K562 (cell line): ENCODE data around the gene CIART. TPM values are rescaled to one million over a fixed set of nuclear protein-coding genes. Genes with fewer than 3 reads are reported as not detected.
A peak's percentile ranks its signal among the peaks of the same experiment; 100 is the strongest.

Experiments used
- ATAC-seq: fragments of 200-7000 bp; cut with Tn5 transposase; 3 replicates; pipeline ENCODE4 v1.9.1; 2020; ENCODE audit warnings: moderate library complexity
- BruUV-seq: library from RNA; stranded (reverse); fragments of 400-500 nt; replicated peaks from 2 replicates; lab custom pipeline; 2021; lab: Mats Ljungman, UMichigan
- CTCF ChIA-PET: fragments of 300-600 bp; formaldehyde crosslinking; extraction: SDS; loops from one replicate; lab custom pipeline; 2021; ENCODE audit warnings: low intra/inter-chr PET ratio; lab: Yijun Ruan, JAX
- POLR2A ChIA-PET: fragments of 300-600, 350-650 bp; sonication (Branson Sonifier 250); formaldehyde crosslinking; extraction: SDS; loops from one replicate; lab custom pipeline; 2021; ENCODE audit warnings: antibody characterized with exemption, inconsistent platforms; lab: Yijun Ruan, JAX
- DNase-seq, 4 experiments: peaks; one replicate each; pipeline versions ENCODE4 v3.0.0 to v3.0.0-alpha.2; 2011 to 2018; ENCODE audit warnings: low spot score in 3 of 4, mixed read lengths in 3 of 4; ENCODE audit errors: extremely low read depth in 1 of 4
- FAIRE-seq: peaks from 2 replicates; lab custom pipeline; 2011; peaks lifted over from hg19 to GRCh38; lab: Jason Lieb, UNC
- H2AFZ ChIP-seq: 2 replicates; pipeline ENCODE4 v1.6.0; 2011; ENCODE audit warnings: low read depth, low read length, control low read depth, inconsistent platforms
- H3K27ac ChIP-seq: fragments of 200-600 bp; 3 replicates; pipeline ENCODE4 v1.8.0; 2011; ENCODE audit warnings: low read depth, mild to moderate bottlenecking, control low read depth, inconsistent platforms, low read length, moderate library complexity, mixed read lengths; ENCODE audit errors: extremely low read depth
- H3K27me3 ChIP-seq, 2 experiments: fragments of 300-600 bp in 1 of 2; 2 replicates in 1 of 2; 3 replicates in 1 of 2; pipeline versions ENCODE4 v1.6.0 to v1.8.0; 2011; ENCODE audit warnings: inconsistent platforms in 2 of 2, low read length in 2 of 2, mild to moderate bottlenecking in 1 of 2, mixed read lengths in 1 of 2, moderate library complexity in 1 of 2; ENCODE audit not compliant: control insufficient read depth in 2 of 2, insufficient read depth in 2 of 2
- H3K36me3 ChIP-seq: fragments of 300-600 bp; 3 replicates; pipeline ENCODE4 v1.8.0; 2011; ENCODE audit warnings: mild to moderate bottlenecking, low read length, inconsistent platforms; ENCODE audit not compliant: control insufficient read depth, insufficient read depth
- H3K4me1 ChIP-seq, 2 experiments: fragments of 200-600 bp in 1 of 2; replicated peaks in 1 of 2; 2 replicates in 1 of 2; 3 replicates in 1 of 2; pipeline versions ENCODE4 v1.5.1 to v1.8.0; 2011; ENCODE audit warnings: inconsistent platforms in 2 of 2, low read length in 2 of 2, mild to moderate bottlenecking in 1 of 2, mixed read lengths in 1 of 2, moderate library complexity in 1 of 2; ENCODE audit not compliant: control insufficient read depth in 2 of 2, insufficient read depth in 2 of 2
- H3K4me2 ChIP-seq: 2 replicates; pipeline ENCODE4 v1.6.1; 2011; ENCODE audit warnings: low read length, control low read depth, inconsistent platforms, mixed read lengths; ENCODE audit not compliant: insufficient read depth
- H3K4me3 ChIP-seq: fragments of 200-600 bp; sonication (generic), shearing (Covaris generic); 2 replicates; pipeline ENCODE4 v1.5.1; 2016; ENCODE audit warnings: control low read depth, inconsistent platforms
- H3K79me2 ChIP-seq: fragments of 200-600 bp; 3 replicates; pipeline ENCODE4 v1.8.0; 2011; ENCODE audit warnings: low read length, inconsistent platforms; ENCODE audit not compliant: control insufficient read depth, insufficient read depth
- H3K9ac ChIP-seq, 2 experiments: 2 replicates each; pipeline versions ENCODE4 v1.6.0 to v1.6.1; 2011; ENCODE audit warnings: low read depth in 2 of 2, low read length in 2 of 2, control low read depth in 1 of 2, inconsistent platforms in 1 of 2, mild to moderate bottlenecking in 1 of 2, mixed read lengths in 1 of 2; ENCODE audit not compliant: insufficient read depth in 1 of 2
- H3K9me1 ChIP-seq: one replicate; pipeline ENCODE4 v1.6.0; 2011; ENCODE audit warnings: inconsistent platforms, mild to moderate bottlenecking, low read length, moderate library complexity; ENCODE audit not compliant: control insufficient read depth, insufficient read depth
- H3K9me3 ChIP-seq: replicated peaks from 2 replicates; pipeline ENCODE4 v1.5.1; 2011; ENCODE audit warnings: low read depth, low read length, inconsistent platforms; ENCODE audit not compliant: control insufficient read depth, insufficient read depth
- H4K20me1 ChIP-seq: replicated peaks from 2 replicates; pipeline ENCODE4 v1.6.1; 2011; ENCODE audit warnings: low read length, inconsistent platforms, mixed read lengths; ENCODE audit not compliant: control insufficient read depth, insufficient read depth
- ARID4B ChIP-seq: sonication (generic); formaldehyde crosslinking; IDR thresholded peaks from 2 replicates; pipeline ENCODE4 v1.8.0; 2022; ENCODE audit warnings: mild to moderate bottlenecking, missing genetic modification reagents
- KDM4B ChIP-seq, 2 experiments: fragments of 450-650 bp in 1 of 2; sonication (generic) in 1 of 2; IDR thresholded peaks; 2 replicates each; pipeline ENCODE4 v1.6.1; 2016 to 2017; ENCODE audit warnings: borderline replicate concordance in 2 of 2, antibody characterized with exemption in 1 of 2, low read depth in 1 of 2, mild to moderate bottlenecking in 1 of 2
- WGBS: fragments of 100-300 bp; shearing (Covaris generic); methylation state at CpG from one replicate; pipeline ENCODE4 v1.1.6; 2016; ENCODE audit warnings: low coverage, mixed read lengths; ENCODE audit not compliant: insufficient coverage; ENCODE audit errors: missing lambda C conversion rate; 5-methylcytosine and 5-hydroxymethylcytosine counted together
- in situ Hi-C: fragments of 300-500 bp; cut with MboI; formaldehyde crosslinking; loops from 4 replicates; pipeline ENCODE4 v1.15.0; 2018; ENCODE audit warnings: inconsistent platforms, mixed read lengths
- intact Hi-C: fragments of 100-400 bp; cut with micrococcal nuclease; formaldehyde crosslinking; loops from 2 replicates; pipeline ENCODE4 v1.14.2; 2022
- polyA plus RNA-seq, 8 experiments: library from polyadenylated mRNA; depleted of rRNA in 4 of 8; stranded (reverse) in 5 of 8; unstranded in 3 of 8; fragments of >200 nt; fragmentation: Nextera tagmentation in 2 of 8; fragmentation: Illumina TruSeq in 1 of 8; extraction: Ambion mirVana in 2 of 8; extraction: Trizol in 1 of 8; gene quantifications; 2 replicates each; pipeline versions ENCODE4 v1.2.1 to v1.2.3, GENCODE V29; 2011 to 2014; ENCODE audit warnings: inconsistent platforms in 1 of 8, missing spikeins in 1 of 8
- total RNA-seq, 7 experiments: library from RNA; depleted of rRNA in 6 of 7; stranded (reverse); fragments of >200 nt in 6 of 7; fragmentation: Illumina TruSeq in 2 of 7; extraction: Trizol in 2 of 7; gene quantifications; 2 replicates each; pipeline versions ENCODE4 v1.2.1 to v1.2.3, GENCODE V29; 2011 to 2021; ENCODE audit warnings: low replicate concordance in 1 of 7

The CIART gene
- total and polyA plus RNA-seq, 9 of the 15 experiments (the other 6 are each of a cell fraction or from before 2014, with no cell fraction given), result 0.07 to 0.35 (median 0.19) TPM; not detected in 2

- Histone ChIP-seq H3K9ac (peak overlapping the region in 1 of 2 experiments; percentile 80; a peak in 2 of 4 replicates), H3K9me3 (no peaks in the 10 kb centered on the region), H3K4me3 (peak overlapping the region; percentile 92), H3K9me1 (no peaks in the 10 kb centered on the region), H3K27me3 (no peaks in the 10 kb centered on the region), H3K4me2 (peak overlapping the region; percentile 97), H2AFZ (peak overlapping the region; percentile 94), H3K79me2 (peaks cover 21% of the 10 kb centered on the region), H3K4me1 (peaks cover 13 to 26% of the 10 kb centered on the region in 2 experiments), H3K36me3 (peaks cover 32% of the 10 kb centered on the region), H4K20me1 (no peaks in the 10 kb centered on the region), H3K27ac (peak overlapping the region; percentile 86)
- DNase-seq (no peak), ATAC-seq (no peak), FAIRE-seq (no peak)
- intact Hi-C loops, result loop anchor here (5.0 kb wide), 1 partner anchor 93 kb away; the partner anchor contains the start of gene RPRD2
- ChIA-PET CTCF (no interaction called here), POLR2A (interaction anchor here (0.6 to 1.5 kb wide), 8 partner anchors 10 to 426 kb away, joined by 3 to 5 read pairs (median 3); no protein-coding TSS in a partner anchor)
- TSS peak; percentile 88 for BruUV-seq
- TF ChIP-seq KDM4B (IDR thresholded peaks at IDR 0.05; ENCODE audit: borderline replicate concordance in 2 of 2, low read depth in 1 of 2) (no peak), ARID4B (CRISPR knock-in tag) (0 out of 2 replicates have a peak, but pooled peaks have one; percentile 13)
- 52% methylated on average over 10 of the region's 10 CpGs for WGBS
- in situ Hi-C loops, result no loop called here
Measured at GRCh38 chr1:150269451-150269850, 12.9 kb upstream of the CIART start.
